Stimulated activated CD4-positive, alpha-beta T cell treated with anti-CD3 and anti-CD28 coated beads, Interleukin-1b, Interleukin-23, amount 100 ng/mL, for 4 hours (primary cell): Measurements from ENCODE around the gene NPIPB2.
"Not testable (repeated sequence)": the region's sequence is repeated elsewhere in the genome, so short reads cannot be mapped to it uniquely, and the experiment has no call there.

Experiments used
- DNase-seq, 2 donors: peaks; one replicate each; pipeline ENCODE4 v3.0.0-alpha.2; 2020; ENCODE audit warnings: low read depth in 2 of 2

Gene NPIPB2

DNA sequence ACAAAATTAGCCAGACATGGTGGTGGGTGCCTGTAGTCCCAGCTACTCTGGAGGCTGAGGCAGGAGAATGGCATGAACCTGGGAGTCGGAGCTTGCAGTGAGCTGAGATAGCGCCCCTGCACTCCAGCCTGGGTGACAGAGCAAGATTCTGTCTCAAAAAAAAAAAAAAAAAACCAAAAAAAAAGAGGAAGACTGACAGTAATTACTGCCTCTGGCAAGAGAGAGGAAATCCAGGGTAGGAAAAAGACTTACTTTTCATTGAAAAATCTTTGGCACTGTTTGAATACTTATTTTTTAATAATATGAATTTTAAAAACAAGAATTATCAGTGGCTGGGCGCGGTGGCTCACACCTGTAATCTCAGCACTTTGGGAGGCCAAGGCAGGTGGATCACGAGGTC, 20.6 kb upstream of the NPIPB2 start:
- DNase-seq: not testable (repeated sequence)

DNA sequence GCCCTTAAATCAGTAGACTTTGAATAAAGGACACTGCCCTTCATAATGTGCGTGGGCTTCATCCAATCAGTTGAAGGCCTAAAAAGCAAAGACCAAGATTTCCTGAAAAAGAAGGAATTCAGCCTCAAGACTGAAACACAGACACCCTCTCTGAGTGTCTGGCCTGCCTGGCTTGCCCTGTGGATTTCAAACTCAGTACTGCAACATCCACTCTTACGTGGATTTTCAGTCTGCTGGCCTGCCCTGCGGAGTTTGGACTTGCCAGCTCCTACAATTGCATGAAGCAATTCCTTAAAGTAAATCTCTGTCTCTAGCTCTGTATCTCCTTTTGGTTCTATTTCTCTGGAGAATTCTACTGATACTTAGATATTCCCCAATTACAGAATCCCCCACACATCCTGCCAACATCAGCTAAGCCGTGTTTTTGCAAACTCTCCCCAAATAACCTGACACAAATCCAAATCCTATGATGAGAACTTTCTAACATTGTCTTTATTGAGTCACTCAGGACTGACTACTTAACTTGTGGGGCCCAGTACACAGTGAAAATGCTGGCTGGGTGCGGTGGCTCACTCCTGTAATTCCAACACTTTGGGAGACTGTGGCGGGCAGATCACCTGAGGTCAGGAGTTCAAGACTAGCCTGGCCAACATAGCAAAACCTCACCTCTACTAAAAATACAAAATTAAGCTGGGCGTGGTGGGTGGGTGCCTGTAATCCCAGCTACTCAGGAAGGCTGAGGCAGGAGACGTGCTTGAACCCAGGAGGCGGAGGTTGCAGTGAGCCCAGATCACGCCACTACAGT, 15.9 kb upstream of the NPIPB2 start:
- DNase-seq: no peak

DNA sequence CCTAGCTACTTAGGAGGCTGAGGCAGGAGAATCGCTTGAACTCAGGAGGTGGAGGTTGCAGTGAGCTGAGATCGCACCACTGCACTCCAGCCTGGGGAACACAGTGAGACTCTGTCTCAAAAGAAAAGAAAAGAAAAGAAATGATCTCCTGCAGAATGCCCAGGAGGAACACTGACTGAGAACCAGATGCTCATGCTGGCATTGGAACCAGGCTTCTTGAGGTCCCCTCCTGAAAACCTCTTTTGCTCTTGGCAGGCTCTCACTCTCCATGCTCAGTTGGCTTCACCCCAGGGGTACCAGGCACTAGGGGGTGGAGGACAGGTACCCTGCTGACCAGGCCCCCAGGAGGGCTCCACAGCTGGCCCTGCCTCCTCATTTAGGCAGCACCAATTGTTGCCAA, 14.7 kb upstream of the NPIPB2 start:
- DNase-seq: no peak

DNA sequence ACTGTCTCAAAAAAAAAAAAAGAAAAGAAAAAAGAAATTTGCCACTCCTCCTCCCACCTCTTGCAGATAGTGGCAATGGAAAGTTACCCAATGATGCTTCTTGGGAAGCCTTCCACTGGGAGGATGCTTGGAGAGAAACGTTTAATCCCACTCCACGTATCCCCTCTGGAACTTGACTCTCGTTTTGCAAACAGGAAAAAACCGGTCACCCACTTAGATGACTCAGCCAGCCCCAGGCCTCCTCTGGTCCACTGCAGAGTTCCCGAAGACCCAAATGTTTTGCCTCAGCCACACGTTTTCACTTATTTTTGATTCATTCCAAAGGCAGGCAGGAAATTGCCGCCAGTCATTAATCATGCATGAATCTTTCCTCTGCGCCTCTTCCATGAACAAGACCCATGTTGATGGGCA, 13.9 kb upstream of the NPIPB2 start:
- DNase-seq: no peak

DNA sequence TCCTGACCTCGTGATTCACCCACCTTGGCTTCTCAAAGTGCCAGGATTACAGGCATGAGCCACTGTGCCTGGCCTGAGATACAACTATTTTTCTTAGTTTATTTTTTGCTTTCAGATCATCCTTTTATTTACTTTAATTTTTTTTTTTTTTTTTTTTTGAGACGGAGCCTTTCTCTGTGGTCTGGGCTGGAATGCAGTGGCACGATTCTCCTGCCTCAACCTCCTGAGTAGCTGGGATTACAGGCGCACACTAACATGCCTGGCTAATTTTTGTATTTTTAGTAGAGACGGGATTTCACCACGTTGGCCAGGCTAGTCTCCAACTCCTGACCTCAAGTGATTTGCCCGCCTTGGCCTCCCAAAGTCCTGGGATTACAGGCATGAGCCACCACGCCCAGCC, 11.7 kb upstream of the NPIPB2 start:
- DNase-seq: not testable (repeated sequence)

DNA sequence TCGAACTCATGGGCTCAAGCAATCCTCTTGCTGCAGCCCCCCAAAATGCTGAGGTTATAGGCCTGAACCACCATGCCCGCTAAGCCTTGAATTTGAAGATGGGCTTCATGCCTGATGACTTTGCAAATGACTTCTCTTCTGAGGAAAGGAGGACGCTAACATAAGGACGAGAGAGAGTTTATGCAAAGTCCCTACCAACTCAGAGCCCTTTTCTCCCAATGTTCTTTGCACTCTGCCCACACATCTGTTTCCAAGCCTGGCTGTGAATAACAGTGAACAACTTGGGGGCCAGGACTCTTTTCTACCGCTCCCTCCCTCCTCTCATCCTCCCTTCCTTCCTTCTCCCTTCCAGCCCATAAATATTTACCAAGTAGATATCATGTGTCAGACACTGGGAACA, 8.5 kb upstream of the NPIPB2 start:
- no peak for DNase-seq

DNA sequence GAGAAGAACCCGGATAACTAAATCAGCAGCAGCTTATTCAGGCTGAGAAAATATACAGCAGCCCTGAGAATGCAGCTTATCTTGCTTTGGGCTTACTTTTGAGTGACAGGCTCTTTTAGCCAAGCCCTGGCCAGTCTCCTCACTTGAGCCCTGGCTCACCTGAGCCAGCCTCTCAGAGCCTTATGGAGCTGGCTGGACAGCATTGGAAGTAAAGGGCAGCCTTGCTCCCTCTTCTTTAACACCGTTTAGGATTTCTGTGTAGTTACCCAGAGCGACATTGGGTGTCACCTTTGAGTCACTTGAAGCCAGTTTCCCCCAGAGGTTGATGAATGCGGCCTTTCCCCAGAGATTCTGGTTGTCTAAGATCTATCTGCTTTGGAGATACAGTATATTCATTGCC, 7.7 kb upstream of the NPIPB2 start:
- DNase-seq: no peak

DNA sequence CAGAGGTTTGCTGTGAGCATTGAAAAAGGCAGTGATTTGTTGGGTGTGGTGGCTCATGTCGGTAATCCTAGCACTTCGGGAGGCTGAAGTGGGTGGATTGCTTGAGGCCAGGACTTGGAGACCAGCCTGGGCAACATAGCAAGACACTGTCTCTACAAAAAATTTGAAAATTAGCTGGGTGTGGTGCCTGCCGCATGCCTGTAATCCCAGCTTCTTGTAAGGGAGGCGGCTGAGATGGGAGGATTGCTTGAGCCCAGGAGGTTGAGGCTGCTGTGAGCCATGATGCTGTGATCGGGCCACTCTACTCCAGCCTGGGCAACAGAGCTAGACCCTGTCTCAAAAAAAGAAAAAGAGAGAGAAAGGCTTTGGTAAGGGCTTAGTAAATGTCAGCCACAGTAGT, 7.0 kb upstream of the NPIPB2 start:
- DNase-seq: no peak

DNA sequence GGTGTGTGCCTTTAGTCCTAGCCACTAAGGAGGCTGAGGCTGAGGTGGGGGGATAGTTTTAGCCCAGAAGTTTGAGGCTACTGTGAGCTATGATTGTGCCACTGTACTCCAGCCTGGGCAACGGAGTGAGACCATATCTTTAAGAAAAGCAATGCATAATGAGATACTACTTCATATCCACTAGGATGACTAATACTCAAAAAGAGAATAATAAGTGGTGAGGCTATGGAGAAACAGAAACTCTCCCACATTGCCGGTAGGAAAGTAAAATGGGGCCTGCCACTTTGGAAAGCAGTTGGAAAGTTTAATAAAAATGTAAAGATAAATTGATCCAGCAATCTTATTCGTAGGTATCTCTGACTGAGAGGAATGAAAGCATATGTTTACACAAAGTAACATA, 4.6 kb upstream of the NPIPB2 start:
- no peak for DNase-seq

DNA sequence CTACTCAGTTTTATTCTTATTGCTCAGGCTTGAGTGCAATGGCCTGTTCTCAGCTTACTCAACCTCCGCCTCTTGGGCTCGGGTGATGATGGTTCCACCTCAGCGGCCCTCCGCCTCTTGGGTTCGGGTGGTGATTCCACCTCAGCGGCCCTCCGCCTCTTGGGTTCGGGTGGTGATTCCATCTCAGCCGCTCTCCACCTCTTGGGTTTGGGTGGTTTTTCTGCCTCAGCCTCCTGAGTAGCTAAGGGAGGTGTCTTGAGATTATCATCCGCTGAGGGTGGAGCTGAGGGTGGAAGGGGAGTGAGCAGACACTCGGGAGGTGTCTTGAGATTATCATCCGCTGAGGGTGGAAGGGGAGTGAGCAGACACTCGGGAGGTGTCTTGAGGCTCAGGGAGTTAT, 14.5 kb downstream of the NPIPB2 start:
- DNase-seq: not testable (repeated sequence)

DNA sequence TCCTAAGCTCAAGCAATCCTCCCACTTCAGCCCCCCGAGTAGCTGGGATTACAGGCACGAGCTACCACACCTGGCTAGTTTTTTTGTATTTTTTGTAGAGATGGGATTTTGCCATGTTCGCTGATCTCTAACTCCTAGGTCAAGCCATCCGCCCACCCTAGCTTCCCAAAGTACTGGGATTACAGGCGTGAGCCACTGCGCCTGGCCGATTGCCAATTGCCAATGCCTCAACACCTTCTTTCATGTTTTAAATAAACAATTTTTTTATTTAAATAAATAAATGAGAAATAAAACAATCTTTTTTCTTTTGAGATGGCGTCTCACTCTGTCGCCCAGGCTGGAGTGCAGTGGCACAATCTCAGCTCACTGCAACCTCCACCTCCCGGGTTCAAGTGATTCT, 17.8 kb downstream of the NPIPB2 start:
- not testable (repeated sequence) for DNase-seq

DNA sequence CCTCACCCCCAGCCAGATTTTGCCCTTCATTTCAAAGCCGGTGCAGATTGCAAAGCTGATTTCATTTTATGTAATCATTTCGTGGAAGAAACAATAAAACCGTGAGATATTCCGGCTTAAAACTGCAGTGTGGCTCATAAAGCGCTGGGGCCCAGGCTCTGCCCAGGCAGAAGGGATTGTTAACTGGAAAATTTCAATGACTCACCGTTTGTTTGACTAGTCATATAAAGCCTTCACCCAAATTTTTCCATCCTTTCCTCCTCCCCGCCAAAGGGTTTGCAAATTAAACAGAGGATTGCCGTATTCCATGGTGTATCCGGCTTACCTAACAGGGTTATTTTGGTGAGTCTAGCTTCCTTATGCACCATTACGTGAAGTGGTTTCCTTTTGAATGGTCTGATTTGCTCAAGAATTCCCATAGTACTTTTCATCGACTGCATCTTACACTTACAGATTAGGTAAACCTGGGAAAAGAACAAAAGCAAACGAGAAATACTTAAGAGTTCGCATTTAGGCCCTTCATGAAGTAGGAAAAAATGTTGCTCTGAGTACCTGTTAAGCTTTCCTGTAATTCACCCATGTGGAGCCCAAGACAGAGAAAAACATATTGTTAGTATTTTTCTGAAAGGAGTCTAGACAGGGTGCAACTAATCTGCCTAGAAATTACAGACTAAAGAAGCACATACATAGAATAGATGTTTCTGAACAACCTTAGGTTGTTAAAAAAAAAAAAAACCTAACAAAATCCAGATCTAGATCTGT, 25.1 kb downstream of the NPIPB2 start:
- no peak for DNase-seq

DNA sequence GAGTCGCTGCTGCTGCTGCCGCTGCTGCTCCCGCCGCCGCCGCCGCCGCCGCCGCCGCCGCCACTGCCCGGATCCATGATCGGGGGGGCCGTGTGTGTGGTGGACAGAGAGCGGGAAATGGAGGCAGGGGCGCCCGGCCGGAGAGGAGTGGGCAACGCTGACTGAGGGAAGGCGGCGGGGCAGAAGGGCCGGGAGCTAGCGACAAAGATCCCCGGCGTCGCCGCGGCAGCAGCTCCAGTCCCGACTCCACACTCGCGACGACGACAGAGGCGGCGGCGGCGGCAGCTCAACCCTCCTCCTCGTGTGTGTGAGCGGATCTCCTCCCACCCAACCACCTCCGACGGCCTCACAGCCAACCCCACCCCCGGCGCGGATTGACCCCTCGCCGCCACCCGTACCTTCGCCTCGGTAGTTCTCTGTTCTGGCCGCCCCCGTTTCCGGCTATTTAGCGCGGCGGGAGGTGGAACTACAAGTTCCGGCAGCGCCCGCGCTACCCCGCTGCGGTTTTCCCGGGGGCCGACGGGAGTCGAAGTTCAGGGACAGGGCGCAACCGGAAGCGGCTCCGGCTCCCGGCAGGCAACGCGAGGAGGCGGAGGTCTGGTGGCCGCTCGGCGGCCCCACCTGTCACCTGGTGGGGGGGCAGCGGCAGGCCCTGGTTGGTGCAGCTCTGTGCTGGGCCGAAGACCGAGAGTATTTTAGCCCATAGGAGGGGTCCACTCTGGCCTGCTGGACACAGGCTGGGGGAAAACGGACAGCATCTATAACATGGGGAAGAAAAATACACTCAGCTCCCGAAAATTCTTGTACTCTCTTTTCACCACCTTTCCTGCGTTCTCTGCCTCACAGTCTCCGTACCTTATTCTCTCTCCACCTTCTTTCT, 26.0 kb downstream of the NPIPB2 start, which contains the start of gene GSPT1:
Gene GSPT1 (minus strand): TSS at position 313 of the 880 bp plus-strand sequence. CDS start 236 bp downstream, at position 77.
- peak; percentile 97 to 99 for DNase-seq

DNA sequence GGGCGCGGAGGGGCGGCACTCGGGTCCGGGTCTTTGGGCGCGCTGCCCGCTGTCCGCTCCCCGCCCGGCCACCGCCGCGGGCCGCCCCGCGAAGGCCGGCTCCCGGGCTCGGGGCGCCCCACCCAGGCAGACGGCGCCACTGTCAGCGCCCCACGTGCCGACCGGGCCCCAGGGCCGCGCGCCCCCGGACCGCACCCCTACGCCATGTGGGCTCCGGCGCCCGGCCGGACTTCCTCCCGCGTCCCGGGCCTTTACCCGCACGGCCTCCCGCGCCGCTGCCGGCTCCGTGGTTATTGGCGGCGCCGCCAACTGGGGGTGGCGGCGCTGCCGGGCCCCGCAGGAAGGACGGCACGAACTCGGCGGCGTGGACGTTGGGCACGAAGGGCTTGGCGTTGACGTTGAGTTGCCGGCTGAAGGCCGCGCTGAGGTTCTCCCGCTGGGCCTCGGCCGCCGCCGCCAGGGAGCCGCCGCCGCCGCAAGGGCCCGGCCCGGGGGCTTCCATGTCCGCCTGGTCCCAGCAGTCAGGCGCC, 26.7 kb downstream of the NPIPB2 start:
- DNase-seq: peak; percentile 21 to 27

DNA sequence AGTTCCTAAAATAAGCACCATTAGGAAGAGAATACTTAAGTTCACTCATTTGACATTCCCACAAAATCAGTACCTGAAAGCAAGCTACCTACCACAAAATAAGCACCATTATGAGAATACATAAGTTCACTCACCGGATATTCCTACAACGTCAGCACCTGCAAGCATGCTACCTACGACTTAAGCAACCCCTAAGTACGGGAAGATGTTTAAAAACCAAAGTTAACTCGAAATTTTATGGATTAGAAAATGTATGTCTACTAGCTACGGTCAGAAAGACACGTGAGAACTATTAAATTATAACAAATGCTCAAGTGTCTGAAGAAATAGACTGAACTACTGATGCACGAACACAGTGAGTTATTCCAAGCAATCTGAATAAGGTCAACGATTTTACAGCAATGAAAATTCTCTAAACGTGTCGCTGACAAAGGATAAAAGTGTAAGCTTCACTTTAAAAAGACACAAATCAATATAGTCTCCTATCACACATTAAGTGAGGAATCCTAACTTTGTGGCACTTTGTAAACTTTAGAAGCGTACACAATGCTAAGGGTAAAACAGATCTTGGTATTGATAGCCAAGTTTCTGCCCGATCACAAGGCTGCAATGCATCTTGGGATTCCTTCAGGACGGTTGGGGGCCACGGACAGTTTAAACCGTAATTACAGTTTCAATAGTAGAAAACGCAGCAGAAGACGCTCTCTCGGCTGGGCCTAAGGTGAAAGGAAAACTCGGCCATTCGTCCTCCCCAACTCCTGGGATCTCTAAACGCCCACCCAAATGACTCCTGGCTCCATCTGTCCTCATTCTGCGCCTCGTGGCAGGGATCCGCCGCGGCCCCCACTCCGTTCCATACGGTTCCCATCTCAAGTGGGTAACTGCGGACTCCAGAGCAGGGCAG, 27.4 kb downstream of the NPIPB2 start:
- peak; percentile 15 to 18 for DNase-seq

DNA sequence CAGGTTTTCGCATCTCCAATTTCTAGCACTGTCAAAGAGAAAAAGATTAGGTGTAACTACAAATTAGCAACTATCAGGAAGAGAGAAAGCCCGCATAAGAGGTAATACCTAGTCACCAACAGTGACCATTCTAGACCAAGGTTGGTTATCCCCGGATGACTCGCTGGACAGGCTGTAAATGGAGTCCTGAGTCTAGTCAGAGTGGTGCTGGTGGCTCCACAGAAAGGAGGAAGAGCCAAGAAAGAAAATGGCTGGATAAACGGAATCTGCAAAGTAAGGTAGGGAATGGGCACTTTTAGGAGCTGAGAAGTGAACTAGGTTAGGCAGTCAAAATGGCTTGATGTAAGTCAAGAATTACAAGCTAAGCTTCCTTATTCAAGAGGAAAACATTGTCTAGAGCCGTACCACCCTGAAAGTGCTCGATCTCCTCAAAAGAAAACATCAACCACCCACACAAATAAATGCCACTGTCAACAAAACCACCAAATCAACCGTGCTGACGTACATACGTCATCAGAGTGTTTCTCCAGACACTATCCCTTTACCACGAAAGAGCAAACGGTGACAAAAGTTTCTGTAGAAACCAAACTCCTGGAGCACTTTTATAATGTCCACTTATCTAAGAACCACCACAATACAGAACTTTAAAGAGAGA, 28.3 kb downstream of the NPIPB2 start:
- DNase-seq: no peak

DNA sequence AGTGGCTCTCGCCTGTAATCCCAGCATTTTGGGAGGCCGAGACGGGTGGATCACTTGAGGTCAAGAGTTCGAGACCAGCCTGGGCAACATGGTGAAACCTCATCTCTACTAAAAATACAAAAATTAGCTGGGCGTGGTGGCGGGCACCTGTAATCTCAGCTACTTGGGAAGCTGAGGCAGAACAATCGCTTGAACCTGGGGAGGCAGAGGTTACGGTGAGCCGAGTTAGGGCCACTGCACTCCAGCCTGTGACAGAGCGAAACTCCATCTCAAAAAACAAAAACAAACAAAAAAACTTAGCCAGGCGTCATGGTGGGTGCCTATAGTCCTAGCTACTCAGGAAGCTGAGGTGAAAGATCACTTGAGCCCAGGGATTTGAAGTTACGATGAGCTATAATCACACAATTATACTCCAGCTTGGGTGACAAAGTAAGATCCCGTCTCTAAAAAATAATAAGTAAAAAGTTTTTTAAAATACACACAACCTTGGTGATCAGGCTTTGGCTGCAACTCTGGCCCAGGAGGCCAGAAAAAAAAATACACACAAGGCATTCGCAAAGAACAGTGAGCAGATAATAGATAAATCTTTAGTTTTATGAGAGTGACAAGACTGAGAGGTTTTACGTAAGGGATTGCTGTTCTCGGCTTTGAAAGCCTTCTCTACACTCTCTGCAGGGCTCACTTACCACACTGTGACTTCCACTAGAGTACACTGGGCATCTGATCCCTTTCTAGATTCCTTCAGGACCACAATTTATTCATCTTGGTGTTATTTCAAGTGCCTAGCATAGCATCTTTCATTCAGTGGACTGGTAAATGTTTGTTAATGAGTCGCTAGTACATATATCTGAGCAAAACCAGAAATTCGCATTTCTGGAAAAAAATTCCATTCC, 31.9 kb downstream of the NPIPB2 start:
- no peak for DNase-seq

DNA sequence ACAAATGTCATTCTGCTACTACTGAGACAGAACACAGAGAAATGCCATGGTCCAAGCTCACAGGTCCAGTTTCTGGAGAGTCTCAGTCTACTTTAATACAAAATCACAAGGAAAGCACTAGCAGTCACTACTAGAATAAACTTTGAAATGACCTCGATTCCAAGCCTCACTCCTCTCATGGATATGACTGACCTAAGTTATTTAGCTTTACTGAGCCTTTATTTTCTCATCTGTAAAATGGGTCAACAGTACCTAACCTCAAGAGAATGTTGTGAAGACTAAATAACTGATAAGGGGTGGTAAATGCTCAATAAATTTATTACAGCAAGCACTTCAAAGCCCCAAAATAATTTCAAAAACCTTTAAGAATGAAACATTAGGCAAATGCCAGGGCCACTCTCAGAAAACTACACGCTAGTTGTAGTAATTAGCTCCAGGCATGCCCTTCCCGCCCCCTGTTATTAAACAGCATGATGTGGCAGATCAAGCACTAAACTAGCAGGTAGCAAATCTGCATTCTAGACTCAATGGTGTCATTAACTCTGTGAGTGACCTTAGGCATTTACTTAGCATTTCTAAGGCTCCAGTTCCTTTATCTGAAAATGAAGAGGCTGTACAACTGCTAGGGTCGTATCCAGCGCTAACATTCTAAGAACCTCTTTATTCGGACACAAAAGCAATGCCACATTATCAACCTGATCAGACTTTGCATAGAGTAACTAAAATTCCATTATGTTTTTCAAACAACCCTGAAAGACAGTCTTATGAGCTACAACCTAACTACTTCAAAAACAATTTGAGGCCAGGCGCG, 34.5 kb downstream of the NPIPB2 start:
- no peak for DNase-seq
